ENCODE data around the gene DNAJB9. TPM values are rescaled to one million over a fixed set of nuclear protein-coding genes. Genes with fewer than 3 reads are reported as not detected.

The DNAJB9 gene
- total RNA-seq, 1 experiment from 2014 or later: 22.0 TPM

DNA sequence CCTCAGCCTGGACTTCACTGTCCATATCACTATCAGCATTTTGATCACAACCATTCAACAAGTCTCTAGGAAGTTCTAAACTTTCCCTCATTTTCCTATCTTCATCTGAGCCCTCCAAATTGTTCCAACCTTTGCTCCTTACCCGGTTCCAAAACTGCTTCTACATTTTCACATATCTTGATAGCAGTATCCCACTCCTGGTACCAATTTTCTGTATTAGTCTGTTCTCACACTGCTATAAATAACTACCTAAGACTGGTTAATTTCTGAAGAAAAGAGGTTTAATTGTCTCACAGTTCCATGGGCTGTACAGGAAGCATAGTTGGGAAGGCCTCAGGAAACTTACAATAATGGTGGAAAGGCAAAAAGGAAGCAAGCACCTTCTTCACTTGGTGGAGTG, 12.1 kb upstream of the DNAJB9 start:
- intact Hi-C loops (cut with micrococcal nuclease; ENCODE audit: unreplicated experiment): no loop called here
- H3K27me3 ChIP-seq (replicated peaks; ENCODE audit: control insufficient read depth, insufficient read depth, low read length): no peaks in the 10 kb centered on the region
- BruUV-seq (replicated peaks): no TSS peak
- H3K4me3 ChIP-seq (ENCODE audit: low read depth, low read length): no peak overlapping the region
- H3K36me3 ChIP-seq (ENCODE audit: control insufficient read depth, insufficient read depth, low read length): no peaks in the 10 kb centered on the region
- Mint-ChIP-seq H3K27ac (ENCODE audit: unreplicated experiment) (no peak overlapping the region), H3K4me3 (ENCODE audit: unreplicated experiment) (no peak overlapping the region), H3K4me1 (ENCODE audit: low read depth, unreplicated experiment) (peaks cover 11% of the 10 kb centered on the region), H3K36me3 (ENCODE audit: insufficient read depth, unreplicated experiment) (no peaks in the 10 kb centered on the region), H3K27me3 (ENCODE audit: insufficient read depth, unreplicated experiment) (no peaks in the 10 kb centered on the region), H3K9me3 (ENCODE audit: unreplicated experiment) (peaks cover 46% of the 10 kb centered on the region)
- ChIA-PET CTCF (no interaction called here), POLR2A (no interaction called here)
- TF ChIP-seq, protein P1, sequence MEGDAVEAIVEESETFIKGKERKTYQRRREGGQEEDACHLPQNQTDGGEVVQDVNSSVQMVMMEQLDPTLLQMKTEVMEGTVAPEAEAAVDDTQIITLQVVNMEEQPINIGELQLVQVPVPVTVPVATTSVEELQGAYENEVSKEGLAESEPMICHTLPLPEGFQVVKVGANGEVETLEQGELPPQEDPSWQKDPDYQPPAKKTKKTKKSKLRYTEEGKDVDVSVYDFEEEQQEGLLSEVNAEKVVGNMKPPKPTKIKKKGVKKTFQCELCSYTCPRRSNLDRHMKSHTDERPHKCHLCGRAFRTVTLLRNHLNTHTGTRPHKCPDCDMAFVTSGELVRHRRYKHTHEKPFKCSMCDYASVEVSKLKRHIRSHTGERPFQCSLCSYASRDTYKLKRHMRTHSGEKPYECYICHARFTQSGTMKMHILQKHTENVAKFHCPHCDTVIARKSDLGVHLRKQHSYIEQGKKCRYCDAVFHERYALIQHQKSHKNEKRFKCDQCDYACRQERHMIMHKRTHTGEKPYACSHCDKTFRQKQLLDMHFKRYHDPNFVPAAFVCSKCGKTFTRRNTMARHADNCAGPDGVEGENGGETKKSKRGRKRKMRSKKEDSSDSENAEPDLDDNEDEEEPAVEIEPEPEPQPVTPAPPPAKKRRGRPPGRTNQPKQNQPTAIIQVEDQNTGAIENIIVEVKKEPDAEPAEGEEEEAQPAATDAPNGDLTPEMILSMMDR (IDR thresholded peaks at IDR 0.05; ENCODE audit: insufficient read depth in 1 of 2, low read depth in 1 of 2, low read length in 1 of 2, severe bottlenecking in 1 of 2, unreplicated experiment in 1 of 2): no peak
- H3K9me3 ChIP-seq: peaks cover 20% of the 10 kb centered on the region
- no peak for DNase-seq
- peaks cover 11% of the 10 kb centered on the region for H3K4me1 ChIP-seq

DNA sequence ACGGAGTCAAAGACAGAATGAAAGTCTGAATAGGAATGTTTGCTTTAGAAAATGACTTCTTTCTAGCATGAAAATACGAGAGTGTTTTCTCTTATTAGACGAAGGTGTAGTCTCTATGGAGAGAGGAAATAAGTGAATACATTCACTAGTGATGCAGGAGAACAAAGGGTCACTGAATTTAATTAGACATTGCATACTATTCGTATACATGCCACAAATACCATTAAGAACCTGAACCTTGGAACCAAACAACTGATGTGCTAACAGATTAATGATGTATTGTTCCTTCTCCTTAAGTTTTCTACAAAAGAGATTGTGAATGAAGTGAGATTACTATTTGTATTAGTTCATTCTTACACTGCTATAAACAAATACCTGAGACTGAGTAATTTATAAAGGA, 10.4 kb upstream of the DNAJB9 start:
- H3K9me3 Mint-ChIP-seq (ENCODE audit: unreplicated experiment): peaks cover 45% of the 10 kb centered on the region
- TF ChIP-seq, protein P1 (IDR thresholded peaks at IDR 0.05; ENCODE audit: insufficient read depth in 1 of 2, low read depth in 1 of 2, low read length in 1 of 2, severe bottlenecking in 1 of 2, unreplicated experiment in 1 of 2): no peak
- H3K4me3 Mint-ChIP-seq (ENCODE audit: unreplicated experiment): no peak overlapping the region
- no peak overlapping the region for H3K4me3 ChIP-seq (ENCODE audit: low read depth, low read length)
- peaks cover 11% of the 10 kb centered on the region for H3K4me1 ChIP-seq
- BruUV-seq (replicated peaks): no TSS peak
- H3K36me3 ChIP-seq (ENCODE audit: control insufficient read depth, insufficient read depth, low read length): no peaks in the 10 kb centered on the region
- peak overlapping the region; percentile 26 for H3K27ac Mint-ChIP-seq (ENCODE audit: unreplicated experiment)
- ChIA-PET CTCF (no interaction called here), POLR2A (interaction anchor here (1.3 kb wide), 1 partner anchor 10 kb away, joined by 4 read pairs; the partner anchor contains the start of genes DNAJB9 and THAP5)
- no peak for DNase-seq
- peaks cover 20% of the 10 kb centered on the region for H3K9me3 ChIP-seq
- H3K36me3 Mint-ChIP-seq (ENCODE audit: insufficient read depth, unreplicated experiment): peaks cover 3% of the 10 kb centered on the region
- no peaks in the 10 kb centered on the region for H3K27me3 Mint-ChIP-seq (ENCODE audit: insufficient read depth, unreplicated experiment)
- no peaks in the 10 kb centered on the region for H3K27me3 ChIP-seq (replicated peaks; ENCODE audit: control insufficient read depth, insufficient read depth, low read length)
- intact Hi-C loops (cut with micrococcal nuclease; ENCODE audit: unreplicated experiment): no loop called here
- peaks cover 11% of the 10 kb centered on the region for H3K4me1 Mint-ChIP-seq (ENCODE audit: low read depth, unreplicated experiment)

DNA sequence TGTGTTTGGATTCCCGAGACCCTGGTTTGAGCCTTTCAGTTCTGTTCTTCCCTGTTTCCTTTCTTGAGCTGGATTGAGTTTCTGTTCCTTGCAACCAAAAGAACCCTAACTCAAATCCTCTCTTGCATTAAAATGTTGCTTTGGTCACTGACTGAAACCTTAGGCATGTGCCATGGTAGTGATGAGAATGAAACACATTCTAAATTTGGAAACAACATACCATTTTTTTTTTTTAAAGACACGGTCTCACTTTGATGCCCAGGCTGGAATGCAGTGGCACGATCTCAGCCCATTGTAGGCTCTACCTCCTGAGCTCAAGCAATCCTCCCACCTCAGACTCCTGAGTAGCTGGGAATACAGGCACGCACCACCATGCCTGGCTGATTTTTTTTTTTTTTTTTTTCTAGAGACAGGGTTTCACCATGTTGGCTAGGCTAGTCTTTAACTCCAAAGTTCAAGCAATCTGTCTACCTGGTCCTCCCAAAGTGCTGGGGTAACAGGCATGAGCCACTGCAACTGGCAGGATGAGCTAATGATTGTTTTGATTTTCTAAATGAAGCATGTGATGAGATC, 8.5 kb upstream of the DNAJB9 start:
- no peak overlapping the region for H3K4me3 ChIP-seq (ENCODE audit: low read depth, low read length)
- peaks cover 32% of the 10 kb centered on the region for H3K9me3 Mint-ChIP-seq (ENCODE audit: unreplicated experiment)
- no peaks in the 10 kb centered on the region for H3K27me3 Mint-ChIP-seq (ENCODE audit: insufficient read depth, unreplicated experiment)
- intact Hi-C loops (cut with micrococcal nuclease; ENCODE audit: unreplicated experiment): no loop called here
- ChIA-PET POLR2A (no interaction called here), CTCF (no interaction called here)
- peaks cover 11% of the 10 kb centered on the region for H3K4me1 ChIP-seq
- peaks cover 16% of the 10 kb centered on the region for H3K36me3 Mint-ChIP-seq (ENCODE audit: insufficient read depth, unreplicated experiment)
- no TSS peak for BruUV-seq (replicated peaks)
- H3K9me3 ChIP-seq: peaks cover 19% of the 10 kb centered on the region
- TF ChIP-seq, protein P1 (IDR thresholded peaks at IDR 0.05; ENCODE audit: insufficient read depth in 1 of 2, low read depth in 1 of 2, low read length in 1 of 2, severe bottlenecking in 1 of 2, unreplicated experiment in 1 of 2): no peak
- H3K27me3 ChIP-seq (replicated peaks; ENCODE audit: control insufficient read depth, insufficient read depth, low read length): no peaks in the 10 kb centered on the region
- no peak for DNase-seq
- H3K4me3 Mint-ChIP-seq (ENCODE audit: unreplicated experiment): no peak overlapping the region
- H3K4me1 Mint-ChIP-seq (ENCODE audit: low read depth, unreplicated experiment): peaks cover 11% of the 10 kb centered on the region
- H3K27ac Mint-ChIP-seq (ENCODE audit: unreplicated experiment): no peak overlapping the region
- H3K36me3 ChIP-seq (ENCODE audit: control insufficient read depth, insufficient read depth, low read length): no peaks in the 10 kb centered on the region
